Fibroblast of villous mesenchyme (primary cell): Measurements from ENCODE around the gene RPSA. TPM values are rescaled to one million over a fixed set of nuclear protein-coding genes. Genes with fewer than 3 reads are reported as not detected.
"Not testable (repeated sequence)": the region's sequence is repeated elsewhere in the genome, so short reads cannot be mapped to it uniquely, and the experiment has no call there.

Source experiments
- DNase-seq: peaks from one replicate; pipeline ENCODE4 v3.0.0-alpha.2; 2010; ENCODE audit warnings: low read depth
- H3K4me3 ChIP-seq: 2 replicates; pipeline ENCODE4 v1.5.1; 2011; ENCODE audit warnings: low read depth, mild to moderate bottlenecking, low read length
- total RNA-seq: library from RNA; depleted of rRNA; stranded (reverse); fragments of >200 nt; gene quantifications from 2 replicates; pipeline ENCODE4 v1.2.3, GENCODE V29; 2012
- TF ChIP-seq, protein P1 (sequence below): IDR thresholded peaks from 2 replicates; pipeline ENCODE4 v1.5.1; 2012; ENCODE audit warnings: low read depth, mild to moderate bottlenecking, low read length; ENCODE audit not compliant: insufficient read depth

Gene RPSA
- total RNA-seq: 964 and 1,304 TPM in 2 replicates

DNA sequence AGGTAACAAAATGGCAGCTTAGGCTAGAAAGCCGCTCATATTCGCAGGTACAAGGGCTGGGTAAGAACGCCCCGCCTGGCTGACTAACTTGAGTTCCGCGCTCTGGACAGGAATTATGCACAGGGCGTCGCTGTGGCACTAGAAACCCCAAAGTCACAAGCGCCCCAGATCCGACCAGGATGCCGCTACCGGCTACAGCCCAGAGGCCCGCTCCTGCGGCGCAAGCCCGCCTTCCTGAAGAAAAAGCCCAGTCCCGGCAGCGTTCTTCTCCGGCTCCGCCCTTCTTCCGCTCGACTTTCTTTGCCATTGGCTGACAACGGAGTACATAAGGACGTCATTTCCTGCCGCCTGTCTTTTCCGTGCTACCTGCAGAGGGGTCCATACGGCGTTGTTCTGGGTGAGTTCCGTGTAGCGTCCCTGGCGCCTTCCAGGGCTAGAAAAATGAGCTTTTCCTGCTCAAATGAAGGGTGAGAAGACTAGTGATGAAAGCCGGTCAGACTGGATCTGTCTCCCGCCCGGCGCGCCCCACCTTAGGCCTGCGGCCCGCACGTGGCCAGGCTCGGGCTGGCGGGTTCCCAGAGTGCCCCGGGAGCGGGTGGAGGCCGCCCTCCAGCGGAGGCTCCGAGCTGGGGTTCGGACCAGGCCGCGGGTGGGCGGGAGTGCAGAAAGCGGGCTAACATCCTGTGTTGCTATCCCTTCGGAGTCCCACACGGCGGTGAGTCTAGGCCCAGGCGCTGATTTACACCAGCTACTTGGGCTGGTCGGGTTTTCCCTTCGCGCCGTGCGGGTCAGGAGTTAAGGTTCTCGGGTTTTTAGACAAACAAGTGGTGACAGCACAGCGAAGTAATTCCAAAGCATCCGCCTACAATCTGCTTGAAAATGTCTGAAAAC is at the start of gene RPSA:
Gene RPSA, plus strand, starts transcription at position 353 of the 891 bp plus-strand sequence. CDS start 934 bp downstream, outside the sequence.
- H3K4me3 ChIP-seq: peak within 1 kb of the TSS; percentile 78
- TF ChIP-seq, protein P1, sequence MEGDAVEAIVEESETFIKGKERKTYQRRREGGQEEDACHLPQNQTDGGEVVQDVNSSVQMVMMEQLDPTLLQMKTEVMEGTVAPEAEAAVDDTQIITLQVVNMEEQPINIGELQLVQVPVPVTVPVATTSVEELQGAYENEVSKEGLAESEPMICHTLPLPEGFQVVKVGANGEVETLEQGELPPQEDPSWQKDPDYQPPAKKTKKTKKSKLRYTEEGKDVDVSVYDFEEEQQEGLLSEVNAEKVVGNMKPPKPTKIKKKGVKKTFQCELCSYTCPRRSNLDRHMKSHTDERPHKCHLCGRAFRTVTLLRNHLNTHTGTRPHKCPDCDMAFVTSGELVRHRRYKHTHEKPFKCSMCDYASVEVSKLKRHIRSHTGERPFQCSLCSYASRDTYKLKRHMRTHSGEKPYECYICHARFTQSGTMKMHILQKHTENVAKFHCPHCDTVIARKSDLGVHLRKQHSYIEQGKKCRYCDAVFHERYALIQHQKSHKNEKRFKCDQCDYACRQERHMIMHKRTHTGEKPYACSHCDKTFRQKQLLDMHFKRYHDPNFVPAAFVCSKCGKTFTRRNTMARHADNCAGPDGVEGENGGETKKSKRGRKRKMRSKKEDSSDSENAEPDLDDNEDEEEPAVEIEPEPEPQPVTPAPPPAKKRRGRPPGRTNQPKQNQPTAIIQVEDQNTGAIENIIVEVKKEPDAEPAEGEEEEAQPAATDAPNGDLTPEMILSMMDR: peak; percentile 34
- DNase-seq: peak; percentile 97

DNA sequence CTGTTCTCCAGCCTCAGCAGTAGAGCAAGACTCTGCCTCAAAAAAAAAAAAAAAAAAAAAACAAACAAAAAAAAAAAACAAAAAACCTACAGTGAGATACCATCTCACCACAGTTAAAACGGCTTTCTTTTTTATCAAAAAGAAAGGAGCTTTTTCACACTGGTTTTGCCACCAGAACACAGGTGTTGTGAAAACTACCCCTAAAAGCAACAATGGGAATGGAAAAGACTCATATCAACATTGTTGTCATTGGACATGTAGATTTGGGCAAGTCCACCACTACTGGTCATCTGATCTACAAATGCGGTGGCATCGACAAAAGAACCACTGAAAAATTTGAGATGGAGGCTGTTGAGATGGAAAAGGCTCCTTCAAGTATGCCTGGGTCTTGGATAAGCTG is 48.2 kb upstream of the RPSA start:
- no peak for DNase-seq
- TF ChIP-seq, protein P1: no peak
- H3K4me3 ChIP-seq: no peak overlapping the region

DNA sequence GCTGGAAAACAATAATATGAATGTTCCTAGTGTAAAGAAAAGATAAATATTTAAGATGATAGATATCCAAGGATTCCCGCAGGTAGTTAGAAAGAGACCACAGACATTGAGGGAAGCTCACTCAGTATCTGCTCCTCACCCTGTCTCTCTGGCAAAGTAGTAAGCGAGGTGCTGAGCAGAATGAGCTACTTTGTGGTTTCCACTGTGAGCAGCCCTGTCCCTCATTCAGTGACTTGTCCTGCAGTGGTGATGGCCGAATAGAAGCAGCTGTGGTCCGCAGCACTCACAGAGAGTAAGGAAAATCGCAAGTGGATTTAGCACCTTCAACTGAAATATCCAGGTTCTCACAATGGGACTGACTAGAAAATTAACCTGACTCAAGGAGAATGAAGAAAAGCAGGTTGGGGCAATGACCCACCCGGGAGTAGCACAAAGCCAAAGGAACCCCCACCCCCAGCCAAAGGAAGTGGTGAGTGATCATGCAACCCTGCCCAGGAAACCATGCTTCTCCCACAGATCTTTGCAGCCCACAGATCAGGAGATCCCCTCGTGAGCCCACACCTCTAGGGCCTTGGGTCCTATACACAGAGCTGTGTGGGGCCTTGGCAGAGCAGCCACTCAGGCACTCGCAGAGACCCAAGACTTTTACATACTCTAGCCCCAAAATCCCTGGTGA is 45.1 kb upstream of the RPSA start:
- no peak for DNase-seq
- H3K4me3 ChIP-seq: no peak overlapping the region
- TF ChIP-seq, protein P1: no peak

DNA sequence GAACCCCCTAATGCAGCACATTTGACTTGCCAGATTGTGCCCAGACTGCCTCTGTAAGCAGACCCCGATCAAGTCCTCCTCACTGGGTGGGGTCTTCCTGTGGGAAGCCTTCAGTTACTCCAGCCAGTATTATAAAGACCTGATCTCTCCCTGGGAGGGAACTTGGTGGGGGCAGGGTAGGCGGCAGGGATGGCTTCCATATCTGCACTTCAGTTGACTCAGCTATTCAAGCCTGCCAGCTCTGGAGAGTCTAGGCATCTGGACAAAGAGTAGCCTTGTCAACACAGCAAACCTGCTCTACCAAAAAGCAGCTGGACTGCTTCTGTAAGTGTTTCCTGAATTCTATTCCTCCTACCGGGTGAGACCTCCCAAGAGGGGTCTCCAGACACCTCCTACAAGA is 44.3 kb upstream of the RPSA start:
- no peak overlapping the region for H3K4me3 ChIP-seq
- no peak for DNase-seq
- TF ChIP-seq, protein P1: no peak

DNA sequence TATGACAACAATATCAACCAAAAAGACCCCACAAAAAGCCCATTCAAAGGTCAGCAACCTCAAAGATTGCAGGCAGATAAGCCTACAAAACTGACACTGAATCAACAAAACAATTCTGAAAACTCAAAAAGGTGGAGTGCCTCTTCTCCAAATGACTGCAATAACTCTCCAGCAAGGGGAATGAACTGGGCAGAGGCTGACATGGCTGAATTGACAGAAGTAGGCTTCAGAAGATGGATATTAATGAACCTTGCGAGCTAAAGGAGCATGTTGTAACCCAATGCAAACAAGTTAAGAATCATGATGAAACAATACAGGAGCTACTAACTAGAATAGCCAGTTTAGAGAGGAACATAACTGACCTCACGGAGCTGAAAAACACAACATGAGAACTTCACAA is 43.7 kb upstream of the RPSA start:
- TF ChIP-seq, protein P1: no peak
- H3K4me3 ChIP-seq: no peak overlapping the region
- DNase-seq: no peak

DNA sequence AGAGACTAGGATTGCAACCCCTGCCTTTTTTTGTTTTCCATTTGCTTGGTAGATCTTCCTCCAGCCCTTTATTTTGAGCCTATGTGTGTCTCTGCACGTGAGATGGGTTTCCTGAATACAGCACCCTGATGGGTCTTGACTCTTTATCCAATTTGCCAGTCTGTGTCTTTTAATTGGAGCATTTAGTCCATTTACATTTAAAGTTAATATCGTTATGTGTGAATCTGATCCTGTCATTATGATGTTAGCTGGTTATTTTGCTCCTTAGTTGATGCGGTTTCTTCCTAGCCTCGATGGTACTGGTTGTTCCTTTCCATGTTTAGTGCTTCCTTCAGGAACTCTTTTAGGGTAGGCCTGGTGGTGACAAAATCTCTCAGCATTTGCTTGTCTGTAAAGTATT is 36.1 kb upstream of the RPSA start:
- not testable (repeated sequence) for H3K4me3 ChIP-seq, DNase-seq

DNA sequence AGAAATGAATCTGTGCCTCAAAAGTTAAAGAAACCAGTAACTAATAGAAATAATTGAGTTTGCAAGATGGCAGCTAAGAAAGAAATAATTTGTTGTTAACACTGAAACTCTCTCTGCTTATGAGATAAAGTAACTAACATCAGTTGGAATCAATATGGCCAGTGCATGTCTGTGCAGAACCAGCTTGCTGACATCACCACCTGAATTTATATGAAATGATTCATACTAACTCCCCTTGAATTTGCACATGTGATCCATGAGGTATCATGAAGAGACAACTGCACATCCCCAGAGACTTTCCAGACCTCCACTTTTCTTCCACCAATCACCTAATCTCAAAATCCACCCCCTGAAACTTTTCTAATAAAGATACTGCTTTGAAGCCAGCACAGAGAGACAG is 33.7 kb upstream of the RPSA start:
- no peak for DNase-seq
- TF ChIP-seq, protein P1: no peak
- no peak overlapping the region for H3K4me3 ChIP-seq
